Measurements from ENCODE around the gene LRP4.
"Not testable (repeated sequence)": the region's sequence is repeated elsewhere in the genome, so short reads cannot be mapped to it uniquely, and the experiment has no call there.

LRP4 gene, protein sequence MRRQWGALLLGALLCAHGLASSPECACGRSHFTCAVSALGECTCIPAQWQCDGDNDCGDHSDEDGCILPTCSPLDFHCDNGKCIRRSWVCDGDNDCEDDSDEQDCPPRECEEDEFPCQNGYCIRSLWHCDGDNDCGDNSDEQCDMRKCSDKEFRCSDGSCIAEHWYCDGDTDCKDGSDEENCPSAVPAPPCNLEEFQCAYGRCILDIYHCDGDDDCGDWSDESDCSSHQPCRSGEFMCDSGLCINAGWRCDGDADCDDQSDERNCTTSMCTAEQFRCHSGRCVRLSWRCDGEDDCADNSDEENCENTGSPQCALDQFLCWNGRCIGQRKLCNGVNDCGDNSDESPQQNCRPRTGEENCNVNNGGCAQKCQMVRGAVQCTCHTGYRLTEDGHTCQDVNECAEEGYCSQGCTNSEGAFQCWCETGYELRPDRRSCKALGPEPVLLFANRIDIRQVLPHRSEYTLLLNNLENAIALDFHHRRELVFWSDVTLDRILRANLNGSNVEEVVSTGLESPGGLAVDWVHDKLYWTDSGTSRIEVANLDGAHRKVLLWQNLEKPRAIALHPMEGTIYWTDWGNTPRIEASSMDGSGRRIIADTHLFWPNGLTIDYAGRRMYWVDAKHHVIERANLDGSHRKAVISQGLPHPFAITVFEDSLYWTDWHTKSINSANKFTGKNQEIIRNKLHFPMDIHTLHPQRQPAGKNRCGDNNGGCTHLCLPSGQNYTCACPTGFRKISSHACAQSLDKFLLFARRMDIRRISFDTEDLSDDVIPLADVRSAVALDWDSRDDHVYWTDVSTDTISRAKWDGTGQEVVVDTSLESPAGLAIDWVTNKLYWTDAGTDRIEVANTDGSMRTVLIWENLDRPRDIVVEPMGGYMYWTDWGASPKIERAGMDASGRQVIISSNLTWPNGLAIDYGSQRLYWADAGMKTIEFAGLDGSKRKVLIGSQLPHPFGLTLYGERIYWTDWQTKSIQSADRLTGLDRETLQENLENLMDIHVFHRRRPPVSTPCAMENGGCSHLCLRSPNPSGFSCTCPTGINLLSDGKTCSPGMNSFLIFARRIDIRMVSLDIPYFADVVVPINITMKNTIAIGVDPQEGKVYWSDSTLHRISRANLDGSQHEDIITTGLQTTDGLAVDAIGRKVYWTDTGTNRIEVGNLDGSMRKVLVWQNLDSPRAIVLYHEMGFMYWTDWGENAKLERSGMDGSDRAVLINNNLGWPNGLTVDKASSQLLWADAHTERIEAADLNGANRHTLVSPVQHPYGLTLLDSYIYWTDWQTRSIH (N-terminal part only)

DNA sequence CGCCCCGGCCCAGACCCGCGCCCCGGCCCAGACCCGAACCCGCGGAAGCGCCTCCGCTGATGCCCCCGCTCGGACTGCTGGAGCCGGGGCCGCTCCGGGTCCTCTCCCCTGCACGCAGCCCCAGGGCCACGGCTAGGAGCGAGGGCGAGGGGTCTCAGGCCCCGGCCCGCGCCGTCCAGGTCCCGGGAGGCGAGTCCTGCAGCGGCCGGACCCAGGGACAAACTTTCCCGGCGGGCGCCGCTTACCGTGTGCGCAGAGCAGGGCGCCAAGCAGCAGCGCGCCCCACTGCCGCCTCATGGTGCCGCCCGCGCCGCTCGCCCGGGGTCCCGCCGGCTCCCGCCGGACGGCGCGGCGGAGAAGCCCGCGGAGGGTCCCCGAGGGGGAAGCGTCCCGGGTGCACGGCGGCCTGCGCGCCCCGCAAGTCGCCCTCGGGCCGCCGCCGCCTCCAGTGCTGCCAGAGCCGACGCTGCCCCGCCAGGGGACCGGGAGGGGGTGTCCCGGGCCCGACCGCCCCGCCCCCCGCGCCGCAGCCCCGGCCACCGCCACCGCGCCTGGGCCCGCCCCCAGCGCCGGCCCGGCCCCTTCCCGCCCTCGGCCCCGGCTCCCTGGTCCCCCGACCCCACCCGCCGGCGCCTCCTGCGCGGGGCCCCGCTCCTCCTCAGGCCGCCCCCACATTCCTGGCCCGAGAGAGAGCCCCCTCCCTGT, at the start of gene LRP4:
LRP4 (minus strand) TSS at position 468 of the 705 bp plus-strand sequence; CDS start at position 297, 171 bp downstream.
- DNase-seq = peak; percentile 38

DNA sequence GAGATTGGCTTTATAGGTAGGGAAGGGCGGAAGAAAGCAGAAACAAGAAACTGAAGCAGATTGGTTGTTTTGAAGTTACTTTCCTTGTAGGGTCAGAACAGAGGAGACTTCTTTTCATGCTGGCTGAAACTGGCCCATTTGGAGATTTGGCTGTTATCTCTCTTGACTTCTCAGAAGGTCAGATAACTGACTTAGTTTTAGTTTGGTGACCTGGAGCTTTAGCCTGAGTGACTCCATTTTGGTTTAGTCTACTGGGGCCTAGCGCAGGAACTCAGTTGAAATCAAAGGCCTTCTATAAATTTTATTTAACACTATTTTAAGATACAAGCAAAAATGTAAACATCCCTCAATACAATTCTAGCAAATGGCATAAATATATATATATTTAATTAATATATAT, 49.6 kb upstream of the LRP4 start:
- DNase-seq = no peak

DNA sequence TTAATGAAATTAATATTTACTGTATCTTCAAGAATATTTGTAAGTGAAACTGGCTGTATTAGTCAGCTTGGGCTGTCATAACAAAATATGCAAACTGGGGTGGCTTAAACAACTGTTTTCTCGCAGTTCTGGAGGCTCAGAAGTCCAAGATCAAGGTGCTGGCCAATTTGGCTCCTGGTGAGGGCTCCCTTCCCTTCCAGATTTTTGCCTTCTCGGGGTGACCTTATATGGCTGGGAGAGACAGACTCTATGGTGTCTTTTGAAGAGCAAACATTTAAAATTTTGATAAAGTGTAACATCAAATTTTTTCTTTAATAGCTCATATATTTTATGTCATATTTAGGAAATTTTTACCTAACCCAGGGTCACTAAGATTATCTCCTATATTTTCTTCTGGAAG, 48.4 kb upstream of the LRP4 start:
- DNase-seq = no peak

DNA sequence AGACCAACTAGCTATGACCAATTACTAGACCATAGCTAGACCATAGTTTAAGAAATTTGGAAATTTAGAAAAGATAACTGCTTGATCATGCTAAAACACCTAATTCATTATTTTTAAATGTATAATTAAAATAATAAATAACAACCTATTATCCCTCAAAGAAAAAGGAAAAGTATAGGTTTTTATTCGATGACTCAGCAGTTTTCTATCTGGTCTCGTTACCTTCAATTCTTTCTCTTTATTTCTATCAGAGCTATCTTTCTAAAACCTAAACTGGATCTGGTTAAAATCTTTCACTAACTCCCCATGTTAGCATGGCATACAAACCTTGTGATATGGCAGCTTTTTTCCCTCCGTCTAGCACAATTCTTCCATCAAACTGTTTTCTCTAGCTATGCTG, 45.5 kb upstream of the LRP4 start:
- no peak for DNase-seq

DNA sequence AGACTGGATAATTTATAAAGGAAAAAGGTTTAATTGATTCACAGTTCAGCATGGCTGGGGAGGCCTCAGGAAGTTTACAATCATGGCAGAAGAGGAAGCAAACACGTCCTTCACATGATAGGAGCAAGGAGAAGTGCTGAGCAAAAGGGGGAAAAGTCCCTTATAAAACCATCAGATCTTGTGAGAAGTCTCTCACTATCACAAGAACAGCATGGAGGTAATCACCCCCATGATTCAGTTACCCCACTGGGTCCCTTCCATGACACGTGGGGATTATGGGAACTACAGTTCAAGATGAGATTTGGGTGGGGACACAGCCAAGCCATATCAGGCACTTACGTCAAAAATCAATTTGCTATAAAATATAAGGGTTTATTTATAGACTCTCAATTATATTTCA, 43.5 kb upstream of the LRP4 start:
- DNase-seq = not testable (repeated sequence)

DNA sequence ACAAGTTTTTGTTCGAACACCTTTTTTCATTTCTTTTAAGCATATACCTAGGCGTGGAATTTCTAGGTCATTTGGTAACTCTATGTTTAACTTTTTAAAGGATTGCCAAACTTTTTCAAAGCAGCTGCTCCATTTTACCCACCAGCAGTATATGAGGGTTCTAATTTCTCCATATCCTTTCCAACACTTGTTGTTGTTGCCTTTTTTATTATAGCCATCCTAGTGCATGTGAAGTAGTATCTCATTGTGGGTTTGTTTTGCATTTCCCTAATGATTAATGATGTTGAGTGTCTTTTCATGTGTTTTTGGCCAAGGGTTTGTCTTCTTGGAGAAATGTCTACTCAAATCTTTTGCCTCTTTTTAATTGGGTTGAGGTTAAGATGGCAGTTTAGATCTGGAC, 42.7 kb upstream of the LRP4 start:
- no peak for DNase-seq

DNA sequence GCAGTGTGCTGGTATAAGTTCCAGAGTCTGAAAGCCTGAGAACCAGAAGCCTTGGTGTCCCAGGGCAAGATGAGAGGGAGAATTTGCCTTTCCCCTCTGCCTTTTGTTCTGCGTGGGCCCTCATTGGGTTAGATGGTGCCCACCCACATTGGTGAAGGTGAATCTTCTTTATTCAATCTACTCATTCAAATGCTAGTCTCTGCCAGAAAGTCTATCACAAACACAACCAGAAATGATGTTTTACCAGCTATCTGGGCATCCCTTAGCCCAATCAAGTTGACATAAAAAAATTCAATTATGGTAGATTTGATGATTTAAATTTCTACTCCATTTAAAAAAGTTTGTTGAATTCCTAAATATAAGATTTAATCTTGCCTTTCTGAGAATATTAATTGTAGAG, 40.4 kb upstream of the LRP4 start:
- no peak for DNase-seq

DNA sequence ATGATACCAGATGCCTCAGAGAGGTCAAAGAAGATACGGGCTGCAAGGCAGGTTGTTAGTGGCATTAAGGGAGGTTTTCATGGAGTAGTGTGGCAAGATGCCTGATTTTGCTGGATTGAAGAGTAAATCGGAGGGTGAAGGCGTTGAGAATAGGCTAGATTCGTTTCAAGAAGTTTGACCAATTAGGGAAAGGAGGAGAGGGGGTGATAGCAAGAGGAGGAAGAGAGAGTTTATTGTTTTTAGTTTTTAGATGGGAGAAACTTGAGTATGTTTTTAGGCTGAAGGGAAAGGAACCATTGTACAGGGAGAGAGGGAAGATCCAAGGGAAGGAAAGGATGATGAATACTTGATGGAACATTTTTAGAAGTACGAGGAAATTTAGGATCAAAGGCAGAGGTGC, 34.7 kb upstream of the LRP4 start:
- DNase-seq = no peak

DNA sequence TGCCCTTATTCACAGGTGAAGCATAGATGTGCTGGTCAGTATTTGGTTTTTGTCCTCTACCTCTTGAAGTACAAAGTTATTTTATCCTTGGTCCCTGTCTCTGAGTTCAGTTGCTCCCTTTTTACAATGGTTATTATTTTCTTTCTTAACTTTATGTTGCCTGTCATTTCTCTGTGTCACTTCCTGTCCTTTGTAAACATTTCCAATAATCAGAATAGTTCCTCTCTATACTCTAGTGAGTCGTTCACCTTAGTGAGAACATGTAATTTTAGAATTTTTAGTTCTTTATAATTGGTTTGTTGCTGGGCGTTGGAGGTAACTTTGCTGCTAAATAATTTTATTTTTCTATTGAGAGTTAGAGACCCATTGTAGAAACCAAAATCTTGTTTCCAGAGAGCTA, 34.2 kb upstream of the LRP4 start:
- no peak for DNase-seq

DNA sequence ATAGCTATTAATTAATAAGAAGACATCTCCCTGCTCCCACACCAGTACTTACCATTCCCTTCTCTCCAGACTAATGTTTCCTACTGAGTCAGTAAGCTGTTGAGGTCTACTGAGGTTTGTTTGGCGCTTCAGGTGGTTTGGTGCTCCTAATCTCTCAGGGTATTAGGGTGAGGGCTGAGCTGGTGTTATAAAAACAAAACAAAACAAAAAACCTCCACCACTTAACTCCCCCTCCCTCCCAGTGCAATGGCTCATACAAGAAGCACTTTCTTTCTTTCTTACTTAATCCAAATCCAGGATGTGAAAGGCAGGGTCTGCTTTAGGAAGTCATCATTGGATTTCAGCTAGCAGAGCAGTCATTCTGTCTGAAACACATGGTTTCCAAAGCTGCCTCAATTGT, 33.5 kb upstream of the LRP4 start:
- no peak for DNase-seq

DNA sequence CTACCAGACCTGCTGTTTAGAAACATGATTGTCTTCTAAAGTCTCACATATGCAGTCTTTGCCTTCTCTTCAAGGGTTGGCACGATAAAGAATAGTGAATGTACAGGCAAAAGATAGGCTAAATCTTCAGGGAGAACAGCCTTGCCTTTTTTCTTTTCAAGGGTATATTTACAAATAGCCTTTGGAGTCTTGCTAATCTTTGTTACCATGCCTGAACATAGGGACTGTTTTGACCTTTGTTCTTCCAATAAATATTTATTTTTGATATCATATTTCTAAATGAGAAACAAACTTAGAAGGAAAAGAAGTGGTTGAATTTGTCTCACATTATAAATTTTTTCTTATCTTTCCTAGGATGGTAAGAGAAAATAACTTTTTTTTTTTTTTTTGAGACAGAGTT, 30.9 kb upstream of the LRP4 start:
- DNase-seq = no peak

DNA sequence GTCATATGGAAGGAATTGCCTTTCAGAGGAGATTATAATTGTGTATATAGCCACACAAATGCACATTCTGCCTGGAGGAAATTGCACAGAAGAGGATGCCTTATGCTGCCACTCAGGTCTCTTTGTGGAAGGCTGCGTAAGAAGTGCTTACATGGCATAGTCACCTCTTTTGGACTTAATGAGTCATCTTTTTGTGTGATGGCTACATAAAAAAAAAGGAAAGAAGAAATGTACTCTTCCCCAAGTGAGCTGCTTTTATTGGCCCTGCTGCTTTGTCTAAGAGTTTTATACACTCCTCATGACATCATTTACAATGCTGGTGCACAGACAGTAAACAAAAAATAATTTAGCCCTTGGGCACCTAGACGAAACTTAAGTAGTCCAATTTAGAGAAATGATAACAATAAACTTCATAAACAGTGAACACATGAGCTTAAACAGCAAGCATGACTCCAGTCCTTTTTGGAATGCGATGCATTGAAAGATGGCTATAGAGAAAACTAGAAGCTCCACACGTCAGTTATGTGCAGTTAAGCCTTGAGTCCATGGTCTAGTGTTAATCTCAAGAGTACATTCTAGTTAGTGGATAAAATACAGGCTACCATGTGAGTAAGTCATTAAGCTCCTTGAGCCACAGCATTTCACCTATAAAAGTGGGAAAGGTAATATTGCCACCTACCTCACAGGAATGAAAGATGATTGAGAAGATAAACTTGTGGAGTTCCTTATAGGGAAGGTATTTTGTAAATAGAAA, 30.2 kb upstream of the LRP4 start:
- DNase-seq = peak; percentile 80

DNA sequence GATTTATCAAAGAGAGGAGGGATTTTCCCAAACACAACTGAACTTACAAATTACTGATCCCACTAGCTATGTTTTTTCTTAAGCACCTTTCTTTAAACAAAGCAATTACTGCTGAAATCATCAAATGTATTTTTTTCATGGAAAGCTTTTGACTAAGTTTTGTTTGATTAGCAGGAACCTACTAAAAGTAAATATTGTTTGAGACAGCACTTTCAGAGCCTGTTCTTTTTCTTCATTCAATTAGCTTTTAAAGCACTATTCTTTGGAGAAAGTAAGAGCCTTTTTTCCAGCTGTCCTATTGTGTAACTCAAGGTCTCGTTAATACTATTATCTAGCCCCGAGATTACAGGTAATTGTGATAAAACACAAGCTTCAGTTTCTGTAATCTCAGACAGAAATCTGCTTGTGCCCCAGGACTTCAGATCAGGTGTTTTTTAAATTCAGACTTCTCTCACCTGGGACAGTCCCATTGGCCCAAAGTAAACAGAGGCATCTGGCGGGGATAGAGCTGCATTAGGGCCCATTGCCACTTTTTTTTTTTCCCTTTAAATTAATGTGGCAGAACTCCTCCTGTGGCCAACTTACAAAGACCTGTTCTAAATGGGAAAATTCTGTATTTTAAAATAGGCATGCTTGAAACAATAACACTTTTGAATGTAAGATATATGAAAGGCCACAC, 29.2 kb upstream of the LRP4 start:
- DNase-seq = no peak

DNA sequence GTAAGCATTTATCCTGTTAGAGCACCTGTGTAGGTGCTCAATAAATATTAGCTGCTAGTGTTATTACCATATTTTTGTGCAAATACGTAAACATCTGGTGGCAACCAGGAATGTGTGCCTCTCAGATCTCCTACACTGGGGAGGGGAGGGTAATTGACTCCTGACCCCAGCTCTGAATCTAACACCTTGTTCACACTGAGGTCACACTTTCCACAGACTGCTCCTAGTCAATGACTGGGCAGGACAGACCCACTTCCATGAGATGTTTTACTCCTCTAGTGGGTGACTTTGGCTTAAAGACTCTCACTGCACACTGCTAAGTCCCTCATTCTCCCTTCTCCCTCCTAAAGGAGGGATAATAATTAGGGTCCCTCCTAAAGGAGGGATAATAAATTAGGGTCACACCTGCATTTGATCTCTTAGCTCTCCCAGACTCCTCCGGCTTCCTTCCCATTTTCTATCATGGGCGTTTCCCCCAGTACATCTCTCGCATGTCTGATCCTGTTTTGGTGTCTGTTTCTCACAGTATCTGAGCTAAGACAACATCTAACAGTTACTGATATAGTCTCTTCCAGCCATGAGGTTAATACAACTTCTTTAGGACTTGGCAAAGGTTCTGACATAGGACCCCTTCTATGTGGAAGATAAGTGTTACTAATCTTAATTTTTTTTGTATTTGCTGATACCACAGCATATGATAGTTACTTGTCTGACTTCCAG, 26.2 kb upstream of the LRP4 start:
- DNase-seq = no peak

DNA sequence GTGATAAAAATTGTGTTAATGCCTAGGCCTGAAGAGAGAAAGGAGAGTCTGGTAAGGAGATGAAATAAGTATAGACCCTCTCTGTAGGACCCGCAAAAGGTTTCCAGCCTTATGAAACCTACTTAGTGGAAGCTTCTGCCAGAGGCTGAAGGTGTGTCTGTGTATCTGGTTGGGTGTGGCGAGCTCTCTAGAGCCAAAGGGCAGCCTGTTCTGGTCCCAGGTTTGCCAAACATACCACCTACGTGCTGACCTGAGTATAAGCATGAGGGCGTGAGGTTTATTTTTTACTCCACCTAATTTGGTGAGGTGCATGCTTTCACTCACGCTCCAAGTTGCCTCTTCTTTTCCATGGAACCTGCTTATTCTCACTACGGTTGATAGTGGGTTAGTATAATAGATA, 23.8 kb upstream of the LRP4 start:
- no peak for DNase-seq

DNA sequence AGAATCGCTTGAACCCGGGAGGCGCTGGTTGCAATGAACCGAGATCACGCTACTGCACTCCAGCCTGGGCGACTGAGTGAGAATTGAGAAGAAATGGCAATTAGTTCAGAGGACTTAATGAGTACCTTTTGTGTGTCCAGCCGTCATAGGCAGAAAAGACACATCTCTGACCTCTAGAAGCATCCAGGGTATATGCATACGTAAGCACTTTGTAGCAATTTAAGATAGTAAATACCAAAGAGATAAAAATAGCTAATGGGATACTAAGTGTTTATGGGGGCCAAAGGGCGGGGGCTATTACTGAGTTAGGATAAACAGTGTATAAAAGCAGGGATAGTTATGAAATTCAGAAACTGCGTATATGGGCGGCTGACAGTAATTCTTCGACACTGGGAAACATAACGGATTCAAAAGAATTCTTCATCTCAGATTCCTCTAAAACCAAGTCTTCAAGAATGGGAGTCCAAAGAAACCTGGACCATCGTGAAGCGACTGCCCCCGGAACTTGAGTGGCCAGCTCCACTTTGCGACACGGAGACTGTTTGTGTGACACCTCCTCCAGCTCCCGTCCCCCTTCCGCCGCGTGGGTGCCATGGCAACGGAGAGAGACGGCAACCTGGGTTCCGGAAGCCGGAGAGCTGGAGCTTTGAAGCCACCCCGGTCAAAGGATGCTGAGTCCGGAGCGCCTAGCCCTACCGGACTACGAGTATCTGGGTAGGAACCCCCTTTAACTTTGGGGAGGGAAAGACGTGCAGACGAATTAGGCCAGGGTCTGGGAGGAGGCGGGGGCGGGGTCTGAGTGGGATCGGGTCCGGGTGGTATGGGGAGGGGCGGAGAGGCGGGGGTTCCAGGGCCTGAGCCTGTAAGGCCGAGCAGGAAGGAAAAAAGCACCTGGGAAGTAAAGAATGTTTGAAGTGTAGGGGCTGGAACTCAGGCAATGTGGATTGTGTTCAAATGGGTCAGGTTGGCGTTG, 18.1 kb upstream of the LRP4 start, which contains the start of gene CSTPP1:
CSTPP1 (plus strand) TSS at position 624 of the 973 bp plus-strand sequence; CDS start at position 669, 45 bp downstream.
- peak; percentile 93 for DNase-seq

DNA sequence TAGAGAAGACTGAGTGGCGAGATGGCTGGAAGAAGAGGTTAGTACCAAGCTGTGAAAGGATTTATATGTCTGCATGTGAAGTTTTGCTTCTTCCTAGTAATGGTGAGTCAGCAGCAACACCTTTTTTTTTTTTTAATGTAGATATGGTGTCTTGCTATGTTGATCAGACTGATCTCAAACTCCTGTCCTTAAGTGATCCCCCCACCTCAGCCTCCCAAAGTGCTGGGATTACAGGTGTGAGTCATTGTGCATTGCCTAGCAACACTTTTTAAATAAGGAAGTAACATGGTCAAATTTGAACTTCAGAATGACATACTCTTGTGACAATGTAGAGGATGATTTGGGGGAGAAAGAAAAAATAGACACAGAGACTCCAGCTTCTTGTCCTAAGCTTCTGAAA, 11.7 kb upstream of the LRP4 start:
- peak; percentile 82 for DNase-seq

DNA sequence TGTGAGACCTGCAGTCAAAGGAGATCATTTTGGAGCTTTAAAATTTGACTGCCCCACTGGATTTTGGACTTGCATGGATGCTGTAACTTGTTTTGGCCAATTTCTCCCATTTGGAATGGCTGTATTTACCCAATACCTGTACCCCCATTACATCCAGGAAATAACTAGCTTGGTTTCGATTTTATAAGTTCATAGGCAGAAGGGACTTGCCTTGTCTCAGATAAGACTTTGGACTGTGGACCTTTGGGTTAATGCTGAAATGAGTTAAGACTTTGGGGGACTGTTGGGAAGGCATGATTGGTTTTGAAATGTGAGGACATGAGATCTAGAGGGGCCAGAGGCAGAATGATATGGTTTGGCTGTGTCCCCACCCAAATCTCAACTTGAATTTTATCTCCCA, 10.4 kb upstream of the LRP4 start:
- not testable (repeated sequence) for DNase-seq

DNA sequence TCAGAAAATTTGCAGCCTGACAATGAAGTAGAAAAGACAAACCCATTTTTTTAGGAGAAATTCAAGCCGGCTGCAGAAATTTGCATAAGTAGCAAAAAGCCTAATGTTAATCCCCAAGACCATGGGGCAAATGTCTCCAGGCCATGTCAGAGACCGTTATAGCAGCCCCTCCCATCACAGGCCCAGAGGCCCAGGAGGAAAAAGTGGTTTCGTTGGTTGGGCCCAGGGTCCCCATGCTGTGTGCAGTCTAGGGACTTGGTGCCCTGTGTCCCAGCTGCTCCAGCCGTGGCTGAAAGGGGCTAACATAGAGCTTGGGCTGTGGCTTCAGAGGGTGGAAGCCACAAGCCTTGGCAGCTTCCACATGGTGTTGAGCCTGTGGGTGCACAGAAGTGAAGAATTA, 9.6 kb upstream of the LRP4 start:
- DNase-seq = not testable (repeated sequence)

Data from fibroblast of skin of right quadriceps (primary cell).